GM10847 (cell line): ENCODE measurements around the gene PAMR1.

ENCODE experiments used
- POLR2A ChIP-seq: IDR thresholded peaks from 2 replicates; pipeline ENCODE4 v1.6.1; 2011; ENCODE audit not compliant: insufficient read length; ENCODE audit errors: extremely low read depth

Gene PAMR1

GRCh38 chr11:35525501-35526175 lies at the start of gene PAMR1:
Gene PAMR1, minus strand, starts transcription at chr11:35525616. Its CDS starts 31 bp downstream, at chr11:35525585.
- TF ChIP-seq POLR2A: no peak

- no peak for TF ChIP-seq POLR2A
Measured at GRCh38 chr11:35571696-35572095, 46.3 kb upstream of the PAMR1 start.

- no peak for TF ChIP-seq POLR2A
Measured at GRCh38 chr11:35567737-35568465, 42.5 kb upstream of the PAMR1 start.

- no peak for TF ChIP-seq POLR2A
Measured at GRCh38 chr11:35566885-35567284, 41.5 kb upstream of the PAMR1 start.

- TF ChIP-seq POLR2A: no peak
Measured at GRCh38 chr11:35566181-35566580, 40.8 kb upstream of the PAMR1 start.

- no peak for TF ChIP-seq POLR2A
Measured at GRCh38 chr11:35564245-35564595, 38.8 kb upstream of the PAMR1 start.

GRCh38 chr11:35563484-35564244 lies 38.2 kb upstream of the PAMR1 start:
- TF ChIP-seq POLR2A: no peak

GRCh38 chr11:35559949-35560348 lies 34.5 kb upstream of the PAMR1 start:
- no peak for TF ChIP-seq POLR2A

- TF ChIP-seq POLR2A: no peak
Measured at GRCh38 chr11:35558513-35558912, 33.1 kb upstream of the PAMR1 start.

- TF ChIP-seq POLR2A: no peak
Measured at GRCh38 chr11:35555488-35555887, 30.1 kb upstream of the PAMR1 start.

GRCh38 chr11:35554491-35555437 lies 29.3 kb upstream of the PAMR1 start:
- no peak for TF ChIP-seq POLR2A

GRCh38 chr11:35553831-35554230 lies 28.4 kb upstream of the PAMR1 start:
- TF ChIP-seq POLR2A: no peak

- no peak for TF ChIP-seq POLR2A
Measured at GRCh38 chr11:35553021-35553420, 27.6 kb upstream of the PAMR1 start.

GRCh38 chr11:35552616-35553015 lies 27.2 kb upstream of the PAMR1 start:
- TF ChIP-seq POLR2A: no peak
